Stromal cell of bone marrow (primary cell): ENCODE results near the gene RGPD5.
"Not testable (repeated sequence)": the region's sequence is repeated elsewhere in the genome, so short reads cannot be mapped to it uniquely, and the experiment has no call there.

Experiments
- DNase-seq: peaks from one replicate; pipeline ENCODE4 v3.0.0-alpha.2; 2012; ENCODE audit warnings: low read depth

The RGPD5 gene

DNA sequence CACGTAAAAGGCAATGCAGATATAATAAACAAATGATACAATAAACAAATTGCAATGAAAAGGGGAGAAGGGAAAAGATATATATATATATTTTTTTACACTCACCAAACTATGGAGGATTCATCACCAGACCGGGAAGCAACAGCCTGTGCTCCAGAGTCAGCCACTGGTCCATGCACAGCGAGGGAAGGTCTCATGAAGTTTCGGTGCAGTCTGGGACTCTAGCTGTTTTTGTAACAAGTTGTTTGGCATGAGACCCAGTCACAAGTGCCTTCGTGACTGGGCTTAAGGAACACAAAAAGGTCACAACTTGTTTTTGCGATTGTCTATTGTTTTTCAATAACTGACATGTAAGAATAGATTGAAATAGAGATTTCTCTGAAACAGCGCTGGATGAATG is 99.6 kb downstream of the RGPD5 start:
- DNase-seq, result not testable (repeated sequence)

DNA sequence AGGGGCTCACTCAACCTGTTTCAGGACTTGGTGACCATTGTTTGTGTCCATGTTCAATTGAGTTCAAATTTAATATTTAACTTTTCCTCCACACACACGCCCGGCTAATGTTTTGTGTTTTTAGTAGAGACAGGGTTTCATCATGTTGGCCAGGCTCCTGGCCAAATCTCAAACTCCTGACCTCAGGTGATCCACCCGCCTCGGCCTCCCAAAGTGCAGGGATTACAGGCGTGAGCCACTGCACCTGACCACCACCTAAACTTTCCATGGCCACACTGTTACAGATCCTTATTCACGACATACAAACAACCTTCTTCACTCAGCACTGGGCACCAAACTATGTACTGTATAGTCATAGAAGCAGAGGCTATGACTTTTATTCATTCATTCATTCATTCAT is 100.0 kb downstream of the RGPD5 start:
- not testable (repeated sequence) for DNase-seq

GRCh38 chr2:109895090-109895869 is 101.2 kb downstream of the RGPD5 start:
- DNase-seq, result not testable (repeated sequence)

DNA sequence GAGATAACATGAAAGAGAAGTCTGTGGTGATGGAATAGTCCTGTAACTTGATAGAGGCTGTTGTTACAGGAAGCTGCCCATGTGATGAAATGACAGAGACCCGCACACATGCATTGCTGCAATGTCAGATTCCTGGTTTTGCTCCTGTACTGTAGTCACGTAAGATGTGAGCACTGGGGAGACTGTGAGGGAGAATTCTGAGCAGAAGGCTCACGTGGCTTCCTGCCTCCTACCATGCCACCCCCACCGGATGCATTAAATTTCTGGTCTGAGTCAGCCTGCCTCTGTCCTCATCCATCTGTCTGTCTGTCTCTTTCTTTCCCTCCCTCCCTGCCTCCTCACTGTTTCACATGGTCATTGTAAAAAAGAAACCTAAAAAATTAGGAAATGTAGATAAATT is 102.1 kb downstream of the RGPD5 start:
- not testable (repeated sequence) for DNase-seq

DNA sequence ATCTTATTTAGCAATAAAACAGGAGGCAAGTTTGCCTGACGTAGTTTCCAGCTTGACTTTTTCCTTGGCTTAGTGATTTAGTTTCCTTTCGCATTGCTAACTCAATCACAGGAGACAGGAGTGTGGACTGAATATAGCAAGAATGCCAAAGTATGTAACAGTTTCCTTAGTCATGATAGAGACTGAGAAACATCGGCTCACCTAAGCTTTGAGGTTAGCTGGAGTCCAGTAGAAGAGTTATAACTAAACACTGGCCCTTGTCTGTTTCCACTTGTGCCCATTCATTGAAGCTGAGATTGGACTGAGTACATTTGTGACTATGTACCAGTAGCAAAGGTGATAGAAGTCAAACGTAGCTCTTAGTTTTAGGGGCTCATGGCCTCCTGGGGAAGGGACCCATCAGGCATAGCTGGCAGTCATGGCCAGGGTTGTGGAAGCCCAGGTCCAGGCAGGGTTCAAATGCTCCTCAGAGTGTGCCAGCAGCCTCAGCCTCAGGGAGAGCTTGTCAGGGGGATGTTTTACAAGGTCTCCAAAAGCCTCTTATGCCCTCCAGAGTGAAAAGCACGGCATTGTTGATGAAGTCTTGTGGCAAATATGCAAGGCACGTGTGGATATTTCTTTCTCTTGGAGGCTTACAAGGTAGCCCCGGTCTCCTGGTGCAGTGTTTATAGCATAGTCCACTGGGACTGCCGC is 103.8 kb downstream of the RGPD5 start:
- not testable (repeated sequence) for DNase-seq

GRCh38 chr2:109898462-109899336 is 104.6 kb downstream of the RGPD5 start, which contains the start of gene LIMS3:
TSS of gene LIMS3 (plus strand) at chr2:109898688. CDS start at chr2:109898729, 41 bp downstream.
- DNase-seq, result not testable (repeated sequence)

- DNase-seq, result not testable (repeated sequence)
These were observed 111.7 kb downstream of the RGPD5 start for GRCh38 chr2:109905796-109906195.
